Fibroblast of skin of back (primary cell): Measurements from ENCODE around the gene ZSCAN5C.
"Not testable (repeated sequence)": the region's sequence is repeated elsewhere in the genome, so short reads cannot be mapped to it uniquely, and the experiment has no call there.

Experiments
- DNase-seq: peaks from one replicate; pipeline ENCODE4 v3.0.0-alpha.2; 2013

Gene ZSCAN5C

DNA sequence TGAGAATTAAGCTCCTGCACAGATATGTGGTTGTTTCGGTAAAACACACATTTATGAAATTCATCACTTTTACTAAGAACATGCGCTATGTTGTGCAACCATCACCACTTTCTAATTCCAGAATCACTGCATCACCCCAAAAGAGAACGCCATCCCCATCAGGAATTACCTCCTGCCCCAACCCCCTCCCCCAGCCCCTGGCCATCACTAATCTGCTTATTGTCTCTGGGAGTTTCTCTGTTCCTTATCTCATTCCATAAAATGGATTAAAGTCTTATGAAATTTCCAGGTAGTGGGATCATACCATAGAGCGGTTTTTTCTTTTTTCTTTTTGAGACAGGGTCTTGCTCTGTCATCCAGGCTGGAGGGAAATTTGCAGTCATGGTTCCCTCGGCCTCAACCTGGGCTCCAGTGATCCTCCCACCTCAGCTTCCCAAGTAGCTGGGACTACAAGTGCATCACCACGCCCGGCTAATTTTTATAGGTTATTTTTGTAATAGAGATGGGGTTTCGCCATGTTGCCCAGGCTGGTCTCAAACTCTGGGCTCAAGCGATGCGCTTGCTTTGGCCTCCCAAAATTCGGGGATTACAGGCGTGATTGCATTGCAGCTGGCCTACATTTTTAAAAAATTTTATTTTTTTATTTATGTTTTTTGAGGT is 8.0 kb upstream of the ZSCAN5C start:
- no peak for DNase-seq

DNA sequence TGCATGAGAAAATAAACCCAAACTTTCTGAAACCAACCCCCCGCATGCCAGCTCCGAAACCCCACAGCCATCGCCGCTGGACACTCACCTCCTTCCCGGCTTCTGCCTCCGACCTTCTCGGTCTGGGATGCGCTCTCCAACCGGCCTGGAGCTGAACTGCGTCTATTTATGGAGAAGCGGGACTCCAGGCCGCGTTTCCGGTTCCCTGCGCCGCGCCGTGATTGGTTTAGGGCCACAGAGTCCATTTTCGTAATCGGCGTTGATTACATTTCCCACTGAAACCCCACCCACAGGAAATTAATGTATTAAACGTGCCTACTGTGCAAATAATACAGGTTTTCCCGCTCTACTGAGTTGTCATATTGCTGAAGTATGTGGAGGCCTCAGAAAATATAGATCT is 4.4 kb upstream of the ZSCAN5C start, which contains the start of gene ZSCAN5B:
Gene ZSCAN5B (minus strand): TSS at position 138 of the 400 bp plus-strand sequence. CDS start 4,731 bp downstream, outside the sequence.
- DNase-seq, result not testable (repeated sequence)

GRCh38 chr19:56199687-56200086 is 2.4 kb upstream of the ZSCAN5C start:
- no peak for DNase-seq

GRCh38 chr19:56207581-56207980 is 5.5 kb downstream of the ZSCAN5C start:
- DNase-seq, result not testable (repeated sequence)

- no peak for DNase-seq
Observed at GRCh38 chr19:56209091-56209490, 7.0 kb downstream of the ZSCAN5C start.

GRCh38 chr19:56210036-56210435 is 8.0 kb downstream of the ZSCAN5C start:
- DNase-seq, result not testable (repeated sequence)

- no peak for DNase-seq
Observed at GRCh38 chr19:56211718-56212117, 9.6 kb downstream of the ZSCAN5C start.

DNA sequence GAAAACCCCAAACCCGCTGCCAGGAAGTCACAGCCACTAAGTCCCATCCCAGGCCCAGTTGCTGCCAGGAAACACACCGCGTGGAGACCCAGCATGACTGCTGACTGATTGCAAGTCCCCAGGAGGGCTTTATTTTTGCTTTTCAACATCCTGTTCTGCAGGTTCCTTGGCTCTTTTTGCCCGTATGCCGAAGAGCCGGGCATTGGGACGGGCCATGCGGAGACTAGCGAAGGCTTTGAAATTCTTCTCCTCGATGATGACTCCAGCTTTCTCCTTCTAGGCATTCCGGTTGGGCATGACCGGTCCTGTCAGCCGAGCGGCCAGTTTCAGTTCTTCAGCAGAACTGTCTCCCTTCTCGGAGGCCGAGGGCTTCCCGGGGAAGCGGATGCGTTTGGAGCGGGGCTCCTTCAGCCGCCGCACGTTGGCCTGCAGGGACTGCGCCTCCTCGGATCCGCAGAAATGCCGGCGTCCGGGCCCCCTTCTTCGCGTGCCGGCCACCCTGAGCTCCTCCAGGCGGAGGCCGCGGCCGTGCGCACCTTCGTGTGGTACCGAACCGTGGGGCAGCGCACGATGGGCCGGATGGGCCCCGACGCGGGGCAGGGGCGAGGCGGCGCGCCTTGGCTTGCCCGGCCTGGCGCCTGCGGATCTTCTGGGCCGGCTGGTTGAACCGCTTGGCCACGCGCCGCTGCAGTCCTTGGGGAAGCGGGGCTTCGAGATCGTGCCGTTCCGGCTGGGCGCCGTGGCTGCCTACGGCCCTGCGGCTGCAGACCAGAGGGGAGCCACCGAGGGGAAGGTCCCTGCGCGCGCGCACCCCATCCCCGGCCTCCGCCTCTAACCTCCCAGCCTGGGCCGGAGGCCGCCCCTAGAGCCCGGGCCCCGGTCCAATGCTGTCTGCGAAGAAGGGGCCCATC is 15.2 kb downstream of the ZSCAN5C start:
- DNase-seq, result peak; percentile 37

DNA sequence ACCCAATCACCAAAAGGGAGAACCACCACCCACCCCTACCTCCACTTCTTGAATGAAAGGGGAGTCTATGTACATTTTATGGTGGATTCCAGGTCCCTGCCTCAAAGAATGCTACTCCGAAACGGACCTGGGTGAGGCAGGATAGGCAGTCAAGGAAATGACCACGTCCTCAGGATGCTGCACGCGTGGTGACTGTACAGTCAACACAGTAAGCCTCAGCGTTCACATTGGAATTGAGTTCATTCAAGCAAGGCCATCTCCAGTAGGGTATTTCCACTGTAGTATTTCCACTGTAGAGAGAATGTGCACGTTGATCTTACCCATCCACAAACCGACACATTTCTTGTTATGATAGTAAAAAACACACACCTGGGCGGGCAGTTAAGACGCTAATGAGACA is 16.9 kb downstream of the ZSCAN5C start:
- no peak for DNase-seq

DNA sequence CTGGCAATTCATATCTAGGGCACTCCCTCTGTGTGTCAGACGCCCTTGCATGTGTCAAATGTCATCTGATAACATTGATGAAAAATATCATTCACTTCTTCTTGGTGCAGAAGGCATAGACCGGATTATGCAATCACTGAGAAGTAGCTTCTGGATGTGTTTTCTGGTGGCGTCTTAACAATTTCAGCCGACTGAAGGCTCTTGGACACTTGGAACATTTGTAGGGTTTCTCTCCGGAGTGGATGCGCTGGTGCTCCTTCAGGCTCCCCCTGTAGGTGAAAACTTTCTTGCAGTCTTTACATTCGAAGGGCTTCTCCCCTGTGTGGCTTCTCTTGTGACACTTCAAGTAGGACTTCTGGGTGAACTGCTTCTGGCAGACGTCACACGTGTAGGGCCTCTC is 19.4 kb downstream of the ZSCAN5C start:
- not testable (repeated sequence) for DNase-seq

- no peak for DNase-seq
Observed at GRCh38 chr19:56221851-56222250, 19.8 kb downstream of the ZSCAN5C start.

- no peak for DNase-seq
Observed at GRCh38 chr19:56222901-56223300, 20.8 kb downstream of the ZSCAN5C start.

DNA sequence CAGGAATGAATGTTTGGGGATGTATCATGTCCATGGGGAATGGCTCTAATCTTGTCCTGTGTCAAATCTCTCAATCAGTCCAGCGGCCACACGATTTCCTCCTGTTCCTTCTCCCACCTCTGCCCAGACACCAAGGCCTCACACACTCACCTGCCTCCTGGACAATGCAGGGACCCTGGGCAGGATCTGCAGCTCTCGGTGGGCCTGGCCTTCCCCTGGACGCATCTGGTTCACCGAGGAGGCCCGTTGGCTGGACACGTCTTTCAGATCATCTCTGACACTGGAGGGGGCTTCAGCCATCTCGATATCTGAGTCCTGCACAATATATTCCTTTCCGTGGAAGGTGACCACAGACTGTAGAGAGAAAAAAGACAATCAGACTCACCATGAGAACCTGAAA is 21.4 kb downstream of the ZSCAN5C start:
- DNase-seq, result no peak

- peak; percentile 36 for DNase-seq
Observed at GRCh38 chr19:56245121-56245740, 43.2 kb downstream of the ZSCAN5C start.

- not testable (repeated sequence) for DNase-seq
Observed at GRCh38 chr19:56245764-56246163, 43.7 kb downstream of the ZSCAN5C start.

GRCh38 chr19:56248736-56249338 is 46.8 kb downstream of the ZSCAN5C start:
- not testable (repeated sequence) for DNase-seq

DNA sequence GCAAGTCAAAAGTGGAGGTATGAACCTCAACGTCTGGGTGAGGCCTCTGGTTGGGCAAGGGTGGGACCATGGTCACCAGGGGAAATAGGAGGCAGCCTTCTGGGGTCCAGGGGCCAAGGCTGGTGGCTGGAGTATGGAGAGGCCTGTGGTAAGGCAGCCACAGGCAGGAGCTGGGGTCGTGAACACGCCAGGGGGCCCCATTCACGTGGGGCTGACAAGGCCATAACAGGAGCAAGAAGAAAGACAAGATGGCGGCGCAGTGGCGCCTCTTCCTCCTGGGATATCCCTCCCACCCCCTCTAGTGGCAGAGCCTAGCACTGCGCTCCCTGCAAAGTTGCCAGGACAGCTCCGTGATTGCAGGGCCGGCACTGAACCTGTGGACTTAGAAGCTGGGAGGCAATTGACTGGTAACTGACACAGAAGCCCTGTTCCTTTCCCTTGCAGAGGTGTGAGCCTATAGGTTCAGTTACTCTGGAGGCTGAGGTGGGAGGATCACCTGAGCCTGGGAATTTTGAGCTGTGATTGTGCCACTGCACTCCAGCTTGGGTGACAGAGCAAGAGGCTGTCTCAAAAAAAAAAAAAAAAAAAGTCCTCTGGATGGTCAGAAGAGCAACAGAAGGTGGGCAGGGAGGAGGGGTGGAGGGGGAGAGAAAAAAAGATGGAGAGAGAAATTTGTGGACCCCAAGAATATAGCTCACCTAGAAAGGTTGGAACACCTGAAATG is 50.8 kb downstream of the ZSCAN5C start:
- DNase-seq, result peak; percentile 71

DNA sequence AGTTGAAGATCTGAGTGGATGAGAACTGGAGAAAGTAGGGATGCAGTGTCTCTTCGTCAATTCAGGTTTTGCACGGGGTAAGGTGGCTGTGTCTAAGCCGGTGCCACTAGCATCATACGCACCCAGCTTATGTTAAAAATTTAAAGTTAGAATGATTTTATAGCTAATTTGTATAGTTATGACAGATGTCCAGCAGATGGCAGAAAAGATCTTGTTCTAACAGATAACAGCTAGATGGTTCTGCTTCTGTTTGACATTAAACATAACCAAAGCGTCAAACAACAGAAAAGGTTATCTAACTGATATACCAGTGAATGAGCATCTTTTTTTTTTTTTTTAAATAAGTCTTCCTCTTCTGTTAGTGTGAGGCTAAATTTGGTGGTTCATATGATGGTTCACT is 51.7 kb downstream of the ZSCAN5C start:
- peak; percentile 58 for DNase-seq

DNA sequence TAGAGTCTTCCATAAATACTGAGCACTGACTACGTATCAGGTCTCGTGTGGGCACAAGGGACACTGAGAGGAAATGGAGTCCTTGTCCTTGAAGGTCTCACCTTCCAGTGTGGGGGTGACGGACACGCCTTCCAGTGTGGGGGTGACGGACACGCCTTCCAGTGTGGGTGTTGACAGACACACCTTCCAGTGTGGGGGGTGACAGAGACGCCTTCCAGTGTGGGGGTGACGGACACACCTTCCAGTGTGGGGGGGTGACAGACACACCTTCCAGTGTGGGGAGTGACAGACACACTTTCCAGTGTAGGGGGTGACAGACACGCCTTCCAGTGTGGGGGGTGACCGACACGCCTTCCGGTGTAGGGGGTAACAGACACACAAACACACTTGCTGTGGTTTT is 56.2 kb downstream of the ZSCAN5C start:
- no peak for DNase-seq
